A673 (cell line): Measurements from ENCODE around the gene MBL2.

Experiments
- CTCF ChIP-seq: fragments of 300-800, 200-600 bp; sonication (generic); conservative IDR thresholded peaks from 2 replicates; pipeline ENCODE4 v1.5.1; 2017; ENCODE audit warnings: low read depth, mild to moderate bottlenecking, antibody characterized with exemption, low read length, moderate library complexity, mixed read lengths
- EZH2 ChIP-seq: fragments of 200-600 bp; sonication (generic); IDR thresholded peaks from 2 replicates; pipeline ENCODE4 v1.6.1; 2017; ENCODE audit warnings: borderline replicate concordance, low read depth, mild to moderate bottlenecking, mixed read lengths, antibody characterized with exemption, low read length; ENCODE audit not compliant: poor library complexity, severe bottlenecking

GRCh38 chr10:52814506-52814905, 41.9 kb upstream of the MBL2 start:
- no peak for TF ChIP-seq CTCF
- no peak for TF ChIP-seq EZH2
